Tibial nerve (tissue), 4 donors: ENCODE measurements around the gene DPM2. TPM values are rescaled to one million over a fixed set of nuclear protein-coding genes. Genes with fewer than 3 reads are reported as not detected.

ENCODE experiments used
- DNase-seq, 2 donors: peaks; one replicate each; pipeline ENCODE4 v3.0.0-alpha.2; 2019; ENCODE audit warnings: low spot score in 2 of 2
- H3K27ac ChIP-seq, 4 donors: fragments of 200-600 bp; sonication (generic) in 3 of 4; one replicate each; pipeline ENCODE4 v1.5.1; 2017 to 2019; ENCODE audit warnings: mild to moderate bottlenecking in 1 of 4
- H3K27me3 ChIP-seq, 2 donors: fragments of 200-600 bp; sonication (generic) in 1 of 2; one replicate each; pipeline versions ENCODE4 v1.5.1 to v1.6.0; 2017 to 2019
- H3K36me3 ChIP-seq, 3 donors: fragments of 200-600 bp; sonication (generic); one replicate each; pipeline ENCODE4 v1.5.1; 2018 to 2019
- H3K4me1 ChIP-seq, 4 donors: fragments of 200-600 bp; sonication (generic) in 3 of 4; one replicate each; pipeline ENCODE4 v1.5.1; 2017 to 2019
- H3K4me3 ChIP-seq, 4 donors: fragments of 200-600 bp; sonication (generic) in 3 of 4; one replicate each; pipeline ENCODE4 v1.5.1; 2017 to 2019; ENCODE audit warnings: mild to moderate bottlenecking in 1 of 4, moderate library complexity in 1 of 4
- H3K9me3 ChIP-seq, 4 donors: fragments of 200-600 bp; sonication (generic) in 3 of 4; one replicate each; pipeline ENCODE4 v1.5.1; 2017 to 2019
- CTCF ChIP-seq, 5 experiments: fragments of 200-600 bp in 3 of 5; fragments of 450-650 bp in 2 of 5; sonication (generic) in 3 of 5; IDR thresholded peaks; one replicate each; pipeline ENCODE4 v1.5.1; 2016 to 2019; ENCODE audit warnings: antibody characterized with exemption in 5 of 5, mild to moderate bottlenecking in 3 of 5, moderate library complexity in 2 of 5
- EP300 ChIP-seq, 2 donors: sonication (generic); formaldehyde crosslinking; IDR thresholded peaks; one replicate each; pipeline ENCODE4 v1.6.1; 2017; ENCODE audit warnings: antibody characterized with exemption in 2 of 2, mild to moderate bottlenecking in 1 of 2
- POLR2A ChIP-seq, 2 donors: fragments of 450-650 bp; IDR thresholded peaks; one replicate each; pipeline ENCODE4 v1.6.1; 2017; ENCODE audit warnings: antibody characterized with exemption in 2 of 2, mild to moderate bottlenecking in 2 of 2, moderate library complexity in 2 of 2
- WGBS, 2 donors: methylation state at CpG; one replicate each; pipeline ENCODE4 v1.1.5; 2018; 5-methylcytosine and 5-hydroxymethylcytosine counted together
- total RNA-seq, 4 donors: library from RNA; depleted of rRNA; stranded (reverse); fragments of >200 nt; gene quantifications; one replicate each; pipeline ENCODE4 v1.1.0, GENCODE V29; 2016

The DPM2 gene
- total RNA-seq, 4 donors from 2014 or later: 9.0 to 21.9 (median 14.7) TPM

GRCh38 chr9:127960410-127961154, 22.9 kb upstream of the DPM2 start:
- no peak overlapping the region for H3K4me3 ChIP-seq
- DNase-seq: no peak
- no peaks in the 10 kb centered on the region for H3K9me3 ChIP-seq
- peaks cover 0 to 87% (median 71%) of the 10 kb centered on the region in 4 donors for H3K4me1 ChIP-seq
- TF ChIP-seq CTCF (IDR thresholded peaks at IDR 0.05) (no peak), EP300 (IDR thresholded peaks at IDR 0.05) (no peak), POLR2A (IDR thresholded peaks at IDR 0.05) (no peak)
- 27 to 30% methylated on average over 11 of the region's 11 CpGs for WGBS, 2 donors
- H3K27me3 ChIP-seq: no peaks in the 10 kb centered on the region
- peak overlapping the region; percentile 49 to 99 (median 86) for H3K27ac ChIP-seq
- no peaks in the 10 kb centered on the region for H3K36me3 ChIP-seq

GRCh38 chr9:127959841-127960409, 22.3 kb upstream of the DPM2 start:
- DNase-seq: no peak
- 85 to 91% methylated on average over 2 of the region's 2 CpGs for WGBS, 2 donors
- Histone ChIP-seq H3K27ac (peak overlapping the region; percentile 49 to 99 (median 86)), H3K4me1 (peaks cover 0 to 87% (median 72%) of the 10 kb centered on the region in 4 donors), H3K27me3 (no peaks in the 10 kb centered on the region), H3K9me3 (no peaks in the 10 kb centered on the region), H3K4me3 (no peak overlapping the region), H3K36me3 (no peaks in the 10 kb centered on the region)
- TF ChIP-seq EP300 (IDR thresholded peaks at IDR 0.05) (no peak), POLR2A (IDR thresholded peaks at IDR 0.05) (no peak), CTCF (IDR thresholded peaks at IDR 0.05) (no peak)

GRCh38 chr9:127959398-127959797, 21.7 kb upstream of the DPM2 start:
- DNase-seq: no peak
- WGBS, 2 donors: 84 to 93% methylated on average over 4 of the region's 4 CpGs
- peak overlapping the region; percentile 49 to 99 (median 86) for H3K27ac ChIP-seq
- H3K4me3 ChIP-seq: no peak overlapping the region
- peaks cover 0 to 87% (median 73%) of the 10 kb centered on the region in 4 donors for H3K4me1 ChIP-seq
- no peaks in the 10 kb centered on the region for H3K9me3 ChIP-seq
- H3K36me3 ChIP-seq: no peaks in the 10 kb centered on the region
- no peaks in the 10 kb centered on the region for H3K27me3 ChIP-seq
- TF ChIP-seq CTCF (IDR thresholded peaks at IDR 0.05) (no peak), POLR2A (IDR thresholded peaks at IDR 0.05) (no peak), EP300 (IDR thresholded peaks at IDR 0.05) (no peak)

GRCh38 chr9:127958728-127959127, 21.1 kb upstream of the DPM2 start:
- no peaks in the 10 kb centered on the region for H3K9me3 ChIP-seq
- WGBS, 2 donors: 94 to 96% methylated on average over 1 of the region's 1 CpG
- H3K27ac ChIP-seq: peak overlapping the region in 3 of 4 donors; percentile 1 to 99 (median 98)
- no peak overlapping the region for H3K4me3 ChIP-seq
- peaks cover 0 to 87% (median 73%) of the 10 kb centered on the region in 4 donors for H3K4me1 ChIP-seq
- no peak for DNase-seq
- no peaks in the 10 kb centered on the region for H3K27me3 ChIP-seq
- TF ChIP-seq CTCF (IDR thresholded peaks at IDR 0.05) (no peak), POLR2A (IDR thresholded peaks at IDR 0.05) (no peak), EP300 (IDR thresholded peaks at IDR 0.05) (no peak)
- no peaks in the 10 kb centered on the region for H3K36me3 ChIP-seq
